BLaER1 treated with 17β-estradiol and CSF1 and Interleukin-3, amounts not matched to agents 10 nM and 100 nM (cell line): ENCODE data around the gene TTC39A.
A peak's percentile ranks its signal among the peaks of the same experiment; 100 is the strongest.

Source experiments
- H3K27ac ChIP-seq, 11 experiments: shearing (Covaris generic); formaldehyde crosslinking; 2 replicates each; pipeline ENCODE4 v1.8.1; 2022
- H3K27me3 ChIP-seq, 11 experiments: shearing (Covaris generic); formaldehyde crosslinking; 2 replicates each; pipeline ENCODE4 v1.8.1; 2022
- H3K36me3 ChIP-seq, 11 experiments: shearing (Covaris generic); formaldehyde crosslinking; 2 replicates each; pipeline ENCODE4 v1.8.1; 2022
- H3K4me1 ChIP-seq, 10 experiments: shearing (Covaris generic); formaldehyde crosslinking; 2 replicates each; pipeline ENCODE4 v1.8.1; 2022
- H3K4me2 ChIP-seq, 11 experiments: shearing (Covaris generic); formaldehyde crosslinking; 2 replicates each; pipeline ENCODE4 v1.8.1; 2022
- H3K4me3 ChIP-seq, 10 experiments: shearing (Covaris generic); formaldehyde crosslinking; 2 replicates each; pipeline ENCODE4 v1.8.1; 2022
- H3K9ac ChIP-seq, 11 experiments: shearing (Covaris generic); formaldehyde crosslinking; 2 replicates each; pipeline ENCODE4 v1.8.1; 2022
- H3K9me3 ChIP-seq, 11 experiments: shearing (Covaris generic); formaldehyde crosslinking; replicated peaks in 1 of 11; 2 replicates each; pipeline ENCODE4 v1.8.1; 2022
- H4K20me1 ChIP-seq, 11 experiments: shearing (Covaris generic); formaldehyde crosslinking; 2 replicates each; pipeline ENCODE4 v1.8.1; 2022
- Cebpa-rat ChIP-seq, 11 experiments: shearing (Covaris generic); IDR thresholded peaks; 2 replicates each; pipeline ENCODE4 v1.8.1; 2022

The TTC39A gene

GRCh38 chr1:51330331-51331201 is at the start of gene TTC39A:
Gene TTC39A, minus strand, starts transcription at chr1:51330562. Its CDS starts 85 bp downstream, at chr1:51330477.
- H3K4me2 ChIP-seq, result peak within 1 kb of the TSS; percentile 63 to 94 (median 73)
- peak within 1 kb of the TSS; percentile 36 to 64 (median 48); a peak in 18 of 20 replicates for H3K4me3 ChIP-seq
- H3K27me3 ChIP-seq, result peaks cover 25 to 49% (median 44%) of the 10 kb centered on the region in 11 experiments
- no peak within 1 kb of the TSS; a peak in 1 of 22 replicates for H3K27ac ChIP-seq
- peak within 1 kb of the TSS in 4 of 11 experiments; percentile 4 to 51 (median 25); a peak in 5 of 22 replicates for H3K9ac ChIP-seq
- no peaks in the 10 kb centered on the region for H3K9me3 ChIP-seq
- TF ChIP-seq Cebpa-rat (IDR thresholded peaks at IDR 0.05), result no peak
- H3K36me3 ChIP-seq, result no peaks in the 10 kb centered on the region
- no peaks in the 10 kb centered on the region for H4K20me1 ChIP-seq
- H3K4me1 ChIP-seq, result peaks cover 12 to 20% (median 16%) of the 10 kb centered on the region in 10 experiments

GRCh38 chr1:51378871-51379270 is 48.5 kb upstream of the TTC39A start:
- no peaks in the 10 kb centered on the region for H3K4me1 ChIP-seq
- no peaks in the 10 kb centered on the region for H3K27me3 ChIP-seq
- no peak overlapping the region for H3K27ac ChIP-seq
- no peak overlapping the region for H3K4me3 ChIP-seq
- no peak overlapping the region for H3K4me2 ChIP-seq
- peaks cover 20 to 54% (median 46%) of the 10 kb centered on the region in 11 experiments for H3K9me3 ChIP-seq
- peaks cover 75 to 100% (median 86%) of the 10 kb centered on the region in 11 experiments for H3K36me3 ChIP-seq
- no peak overlapping the region for H3K9ac ChIP-seq
- H4K20me1 ChIP-seq, result peaks cover 0 to 18% (median 0%) of the 10 kb centered on the region in 11 experiments; a peak in 1 of 22 replicates
- no peak for TF ChIP-seq Cebpa-rat (IDR thresholded peaks at IDR 0.05)

GRCh38 chr1:51373898-51374297 is 43.5 kb upstream of the TTC39A start:
- Histone ChIP-seq H3K9me3 (peaks cover under 1 to 31% (median 23%) of the 10 kb centered on the region in 11 experiments; a peak in 18 of 22 replicates), H3K4me3 (no peak overlapping the region), H3K4me2 (no peak overlapping the region), H3K27ac (no peak overlapping the region), H3K9ac (no peak overlapping the region), H4K20me1 (peaks cover 0 to 17% (median 0%) of the 10 kb centered on the region in 11 experiments; a peak in 1 of 22 replicates), H3K27me3 (no peaks in the 10 kb centered on the region), H3K4me1 (no peaks in the 10 kb centered on the region), H3K36me3 (peaks cover 58 to 100% (median 76%) of the 10 kb centered on the region in 11 experiments)
- TF ChIP-seq Cebpa-rat (IDR thresholded peaks at IDR 0.05), result no peak

- Histone ChIP-seq H3K9ac (no peak overlapping the region), H3K36me3 (peaks cover 49 to 100% (median 66%) of the 10 kb centered on the region in 11 experiments), H3K27ac (no peak overlapping the region), H3K27me3 (no peaks in the 10 kb centered on the region), H4K20me1 (peaks cover 0 to 14% (median 0%) of the 10 kb centered on the region in 11 experiments; a peak in 2 of 22 replicates), H3K4me2 (no peak overlapping the region), H3K4me1 (no peaks in the 10 kb centered on the region; a peak in 1 of 20 replicates), H3K9me3 (peaks cover 0 to 21% (median 18%) of the 10 kb centered on the region in 11 experiments; a peak in 18 of 22 replicates), H3K4me3 (no peak overlapping the region)
- no peak for TF ChIP-seq Cebpa-rat (IDR thresholded peaks at IDR 0.05)
Measured at GRCh38 chr1:51372561-51372960, 42.2 kb upstream of the TTC39A start.

- no peak overlapping the region for H3K4me2 ChIP-seq
- no peak overlapping the region for H3K27ac ChIP-seq
- peaks cover 42 to 100% (median 66%) of the 10 kb centered on the region in 11 experiments for H3K36me3 ChIP-seq
- no peak overlapping the region for H3K9ac ChIP-seq
- peaks cover 0 to 15% (median 0%) of the 10 kb centered on the region in 11 experiments; a peak in 2 of 22 replicates for H4K20me1 ChIP-seq
- H3K4me1 ChIP-seq, result no peaks in the 10 kb centered on the region; a peak in 1 of 20 replicates
- no peaks in the 10 kb centered on the region for H3K9me3 ChIP-seq
- TF ChIP-seq Cebpa-rat (IDR thresholded peaks at IDR 0.05), result no peak
- H3K27me3 ChIP-seq, result no peaks in the 10 kb centered on the region
- no peak overlapping the region for H3K4me3 ChIP-seq
Measured at GRCh38 chr1:51369171-51369570, 38.8 kb upstream of the TTC39A start.

- H3K4me1 ChIP-seq, result no peaks in the 10 kb centered on the region; a peak in 1 of 20 replicates
- H4K20me1 ChIP-seq, result peaks cover 0 to 16% (median 0%) of the 10 kb centered on the region in 11 experiments; a peak in 3 of 22 replicates
- no peaks in the 10 kb centered on the region for H3K27me3 ChIP-seq
- no peak overlapping the region for H3K9ac ChIP-seq
- H3K27ac ChIP-seq, result no peak overlapping the region
- no peak overlapping the region for H3K4me3 ChIP-seq
- H3K4me2 ChIP-seq, result no peak overlapping the region
- no peaks in the 10 kb centered on the region for H3K9me3 ChIP-seq
- no peak for TF ChIP-seq Cebpa-rat (IDR thresholded peaks at IDR 0.05)
- H3K36me3 ChIP-seq, result peaks cover 40 to 100% (median 64%) of the 10 kb centered on the region in 11 experiments
Measured at GRCh38 chr1:51365774-51366173, 35.4 kb upstream of the TTC39A start.

- Histone ChIP-seq H3K27me3 (no peaks in the 10 kb centered on the region), H3K9ac (no peak overlapping the region), H3K4me2 (no peak overlapping the region), H3K27ac (no peak overlapping the region), H3K36me3 (peaks cover 70 to 97% (median 90%) of the 10 kb centered on the region in 11 experiments), H3K4me3 (no peak overlapping the region), H4K20me1 (peaks cover 0 to 8% (median 0%) of the 10 kb centered on the region in 11 experiments; a peak in 1 of 22 replicates), H3K9me3 (no peaks in the 10 kb centered on the region), H3K4me1 (peaks cover 0 to 14% (median 8%) of the 10 kb centered on the region in 10 experiments; a peak in 11 of 20 replicates)
- no peak for TF ChIP-seq Cebpa-rat (IDR thresholded peaks at IDR 0.05)
Measured at GRCh38 chr1:51359879-51360278, 29.5 kb upstream of the TTC39A start.

GRCh38 chr1:51355382-51355781 is 25.0 kb upstream of the TTC39A start:
- no peak overlapping the region for H3K4me2 ChIP-seq
- H3K4me3 ChIP-seq, result no peak overlapping the region
- TF ChIP-seq Cebpa-rat (IDR thresholded peaks at IDR 0.05), result no peak
- H3K36me3 ChIP-seq, result peaks cover 54 to 90% (median 62%) of the 10 kb centered on the region in 11 experiments
- no peaks in the 10 kb centered on the region for H4K20me1 ChIP-seq
- peaks cover 0 to 14% (median 8%) of the 10 kb centered on the region in 10 experiments; a peak in 11 of 20 replicates for H3K4me1 ChIP-seq
- H3K9ac ChIP-seq, result no peak overlapping the region
- H3K9me3 ChIP-seq, result no peaks in the 10 kb centered on the region
- no peak overlapping the region for H3K27ac ChIP-seq
- H3K27me3 ChIP-seq, result no peaks in the 10 kb centered on the region

GRCh38 chr1:51354416-51354815 is 24.1 kb upstream of the TTC39A start:
- H3K4me2 ChIP-seq, result no peak overlapping the region
- H3K4me1 ChIP-seq, result peaks cover 0 to 14% (median 8%) of the 10 kb centered on the region in 10 experiments; a peak in 11 of 20 replicates
- H4K20me1 ChIP-seq, result 0 out of 22 replicates have a peak, but pooled peaks cover 0 to 3% (median 0%) of the 10 kb centered on the region in 11 experiments
- no peak overlapping the region for H3K27ac ChIP-seq
- no peak overlapping the region for H3K9ac ChIP-seq
- TF ChIP-seq Cebpa-rat (IDR thresholded peaks at IDR 0.05), result no peak
- no peaks in the 10 kb centered on the region for H3K9me3 ChIP-seq
- no peak overlapping the region for H3K4me3 ChIP-seq
- peaks cover 44 to 81% (median 52%) of the 10 kb centered on the region in 11 experiments for H3K36me3 ChIP-seq
- H3K27me3 ChIP-seq, result no peaks in the 10 kb centered on the region
